HepG2 (cell line): Measurements from ENCODE around the gene CIITA.

Source experiments
- CHD2 ChIP-seq: IDR thresholded peaks from 2 replicates; pipeline ENCODE4 v1.6.1; 2011; ENCODE audit warnings: low read depth, low read length, improper control_type of control experiment
- EZH2 ChIP-seq: conservative IDR thresholded peaks from 2 replicates; pipeline ENCODE4 v1.6.1; 2012; ENCODE audit warnings: mild to moderate bottlenecking, low read depth, low read length, moderate library complexity
- MED13 ChIP-seq: sonication (generic); formaldehyde crosslinking; IDR thresholded peaks from 2 replicates; pipeline ENCODE4 v1.5.0; 2020; ENCODE audit warnings: missing genetic modification reagents

GRCh38 chr16:10935226-10935915 lies 58.4 kb downstream of the CIITA start:
- TF ChIP-seq EZH2 = no peak
- no peak for TF ChIP-seq MED13 (CRISPR knock-in tag)
- TF ChIP-seq CHD2 = no peak
